Kidney (tissue), 14 donors: ENCODE measurements around the gene GALR2. TPM values are rescaled to one million over a fixed set of nuclear protein-coding genes. Genes with fewer than 3 reads are reported as not detected.

ENCODE experiments used
- DNase-seq, 5 donors: peaks; one replicate each; pipeline ENCODE4 v3.0.0-alpha.2; 2013 to 2020
- FAIRE-seq: peaks from 2 replicates; lab custom pipeline; 2012; peaks lifted over from hg19 to GRCh38; lab: Jason Lieb, UNC
- H3K27ac ChIP-seq, 2 donors: one replicate each; pipeline ENCODE4 v1.7.0; 2013; ENCODE audit warnings: low read depth in 2 of 2, low read length in 2 of 2, inconsistent platforms in 1 of 2
- H3K27me3 ChIP-seq: one replicate; pipeline ENCODE4 v1.7.1; 2013; ENCODE audit warnings: low read length, inconsistent platforms; ENCODE audit not compliant: control insufficient read depth, insufficient read depth
- H3K36me3 ChIP-seq, 3 donors: one replicate each; pipeline versions ENCODE4 v1.7.0 to v1.7.1; 2013; ENCODE audit warnings: low read length in 3 of 3, control low read depth in 1 of 3, inconsistent platforms in 1 of 3; ENCODE audit not compliant: insufficient read depth in 3 of 3, control insufficient read depth in 2 of 3
- H3K4me1 ChIP-seq, 3 donors: one replicate each; pipeline versions ENCODE4 v1.7.0 to v1.7.1; 2013; ENCODE audit warnings: low read length in 3 of 3, inconsistent platforms in 1 of 3, low read depth in 1 of 3; ENCODE audit not compliant: control insufficient read depth in 2 of 3, insufficient read depth in 2 of 3
- H3K4me3 ChIP-seq, 3 donors: one replicate each; pipeline versions ENCODE4 v1.7.0 to v1.8.1; 2013; ENCODE audit warnings: low read length in 3 of 3, control low read depth in 1 of 3, inconsistent platforms in 1 of 3
- H3K9ac ChIP-seq, 3 donors: one replicate each; pipeline versions ENCODE4 v1.7.0 to v1.7.1; 2013; ENCODE audit warnings: low read length in 3 of 3, control low read depth in 1 of 3, inconsistent platforms in 1 of 3
- H3K9me3 ChIP-seq, 3 donors: one replicate each; pipeline versions ENCODE4 v1.7.0 to v1.7.1; 2013; ENCODE audit warnings: low read length in 3 of 3, control low read depth in 1 of 3, inconsistent platforms in 1 of 3; ENCODE audit not compliant: control insufficient read depth in 2 of 3, insufficient read depth in 1 of 3
- intact Hi-C: fragments of 100-400 bp; cut with DNase I; formaldehyde crosslinking; loops from one replicate; pipeline ENCODE4 v1.11.1; 2022
- polyA plus RNA-seq: library from polyadenylated mRNA; stranded (reverse); fragments of 350-450 nt; fragmentation: Illumina TruSeq; extraction: RNeasy Lipid Tissue Mini Kit (QIAGEN cat#74804); gene quantifications from one replicate; pipeline ENCODE4 v1.2.3, GENCODE V29; 2014; ENCODE audit warnings: low read depth, low replicate concordance; ENCODE audit not compliant: insufficient read depth
- total RNA-seq: library from RNA; stranded (reverse); fragmentation: NEBNext Ultra II Directional; extraction: Animal tissue kit (Norgen Biotek cat#: 25700); gene quantifications from one replicate; pipeline ENCODE4 v1.2.1, GENCODE V29; 2021
- TF ChIP-seq, protein P1 (sequence below): IDR thresholded peaks from 3 replicates; pipeline ENCODE4 v1.5.1; 2012; ENCODE audit warnings: mild to moderate bottlenecking, moderate library complexity, borderline replicate concordance; ENCODE audit not compliant: insufficient read depth; ENCODE audit errors: extremely low read depth
- donor health status: control.
- donor health status: control.
- donor health status: control.
- donor health status: control.
- donor health status: control.
- donor health status: DM: yes; HTN: yes; CAD: no.
- donor health status: Normal renal cell carcinoma (clear cell type).

Gene GALR2
- total and polyA plus RNA-seq, 2 donors from 2014 or later, result not detected

DNA sequence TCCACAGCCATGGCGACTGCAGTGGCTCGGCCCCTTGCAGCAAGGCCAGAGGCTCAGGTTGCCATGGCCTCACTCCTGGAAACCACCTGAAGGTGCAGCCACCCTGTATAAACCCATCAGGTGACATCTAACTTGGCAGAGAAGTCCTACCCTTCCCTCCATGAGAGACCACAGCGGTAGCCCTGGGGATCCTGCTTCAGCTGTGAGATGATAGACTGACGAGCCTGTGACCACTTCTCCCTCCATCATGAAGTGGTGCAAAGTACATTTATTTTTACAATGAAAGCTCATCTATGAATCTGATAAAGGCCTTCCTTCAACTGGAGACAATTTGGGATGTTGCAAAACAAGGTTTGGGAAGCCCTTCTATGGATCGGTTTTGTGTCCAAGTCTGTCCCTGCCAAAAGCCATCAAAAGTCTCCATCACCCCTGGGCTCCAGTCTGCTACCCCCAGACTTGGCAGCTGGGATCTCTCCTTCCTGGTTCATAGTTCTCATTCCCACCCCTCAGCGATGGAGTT, 6.2 kb downstream of the GALR2 start:
- Histone ChIP-seq H3K27ac (no peak overlapping the region), H3K9me3 (no peaks in the 10 kb centered on the region), H3K36me3 (peaks cover 0 to 13% (median 11%) of the 10 kb centered on the region in 3 donors), H3K4me3 (no peak overlapping the region), H3K9ac (no peak overlapping the region), H3K27me3 (peaks cover 32% of the 10 kb centered on the region), H3K4me1 (peaks cover 0 to 14% (median 4%) of the 10 kb centered on the region in 3 donors)
- intact Hi-C loops, result no loop called here
- DNase-seq, result no peak
- no peak for FAIRE-seq
- TF ChIP-seq, protein P1, sequence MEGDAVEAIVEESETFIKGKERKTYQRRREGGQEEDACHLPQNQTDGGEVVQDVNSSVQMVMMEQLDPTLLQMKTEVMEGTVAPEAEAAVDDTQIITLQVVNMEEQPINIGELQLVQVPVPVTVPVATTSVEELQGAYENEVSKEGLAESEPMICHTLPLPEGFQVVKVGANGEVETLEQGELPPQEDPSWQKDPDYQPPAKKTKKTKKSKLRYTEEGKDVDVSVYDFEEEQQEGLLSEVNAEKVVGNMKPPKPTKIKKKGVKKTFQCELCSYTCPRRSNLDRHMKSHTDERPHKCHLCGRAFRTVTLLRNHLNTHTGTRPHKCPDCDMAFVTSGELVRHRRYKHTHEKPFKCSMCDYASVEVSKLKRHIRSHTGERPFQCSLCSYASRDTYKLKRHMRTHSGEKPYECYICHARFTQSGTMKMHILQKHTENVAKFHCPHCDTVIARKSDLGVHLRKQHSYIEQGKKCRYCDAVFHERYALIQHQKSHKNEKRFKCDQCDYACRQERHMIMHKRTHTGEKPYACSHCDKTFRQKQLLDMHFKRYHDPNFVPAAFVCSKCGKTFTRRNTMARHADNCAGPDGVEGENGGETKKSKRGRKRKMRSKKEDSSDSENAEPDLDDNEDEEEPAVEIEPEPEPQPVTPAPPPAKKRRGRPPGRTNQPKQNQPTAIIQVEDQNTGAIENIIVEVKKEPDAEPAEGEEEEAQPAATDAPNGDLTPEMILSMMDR, result no peak

GRCh38 chr17:76081295-76082210, 7.0 kb downstream of the GALR2 start:
- no peak overlapping the region for H3K27ac ChIP-seq
- H3K27me3 ChIP-seq, result peaks cover 28% of the 10 kb centered on the region
- DNase-seq, result peak in 4 of 5 donors; percentile 13 to 76 (median 38)
- intact Hi-C loops, result no loop called here
- no peak overlapping the region for H3K4me3 ChIP-seq
- no peaks in the 10 kb centered on the region for H3K9me3 ChIP-seq
- no peak overlapping the region for H3K9ac ChIP-seq
- TF ChIP-seq, protein P1, result no peak
- H3K4me1 ChIP-seq, result peaks cover 0 to 9% (median 4%) of the 10 kb centered on the region in 3 donors
- FAIRE-seq, result no peak
- peaks cover 0 to 13% (median 13%) of the 10 kb centered on the region in 3 donors for H3K36me3 ChIP-seq

- TF ChIP-seq, protein P1, result no peak
- intact Hi-C loops, result no loop called here
- peaks cover 20% of the 10 kb centered on the region for H3K27me3 ChIP-seq
- H3K9ac ChIP-seq, result no peak overlapping the region
- H3K36me3 ChIP-seq, result peaks cover 0 to 20% (median 17%) of the 10 kb centered on the region in 3 donors
- H3K4me1 ChIP-seq, result peaks cover 0 to 4% (median 4%) of the 10 kb centered on the region in 3 donors
- no peaks in the 10 kb centered on the region for H3K9me3 ChIP-seq
- H3K27ac ChIP-seq, result no peak overlapping the region
- FAIRE-seq, result no peak
- no peak overlapping the region for H3K4me3 ChIP-seq
- peak in 4 of 5 donors; percentile 6 to 67 (median 39) for DNase-seq
Measured at GRCh38 chr17:76082326-76083251, 8.0 kb downstream of the GALR2 start.
